Measurements from ENCODE around the gene PDLIM1.

PDLIM1 gene

GRCh38 chr10:95275726-95276366, 15.0 kb downstream of the PDLIM1 start:
- CTCF ChIA-PET: interaction anchor here (0.6 to 1.1 kb wide), 3 partner anchors 30 to 88 kb away, joined by 4 to 8 read pairs (median 4); no protein-coding TSS in a partner anchor
- peak; percentile 76 for DNase-seq (ENCODE audit: low spot score)
- H3K27ac ChIP-seq: peak overlapping the region; percentile 94
- TF ChIP-seq CTCF (conservative IDR thresholded peaks at IDR 0.05; ENCODE audit: low read depth): no peak
- POLR2A ChIA-PET (ENCODE audit: low non-redundant PET): interaction anchor here (1.1 kb wide), 1 partner anchor 16 kb away, joined by 3 read pairs; no protein-coding TSS in a partner anchor

GRCh38 chr10:95273393-95274312, 17.1 kb downstream of the PDLIM1 start:
- CTCF ChIA-PET: interaction anchor here (0.6 to 0.7 kb wide), 5 partner anchors 24 to 72 kb away, joined by 3 to 6 read pairs (median 4); no protein-coding TSS in a partner anchor
- no peak for TF ChIP-seq CTCF (conservative IDR thresholded peaks at IDR 0.05; ENCODE audit: low read depth)
- POLR2A ChIA-PET (ENCODE audit: low non-redundant PET): interaction anchor here (0.7 kb wide), 1 partner anchor 9 kb away, joined by 3 read pairs; no protein-coding TSS in a partner anchor
- H3K27ac ChIP-seq: peak overlapping the region; percentile 97
- DNase-seq (ENCODE audit: low spot score): peak; percentile 82

GRCh38 chr10:95268438-95268837, 22.4 kb downstream of the PDLIM1 start:
- TF ChIP-seq CTCF (conservative IDR thresholded peaks at IDR 0.05; ENCODE audit: low read depth): no peak

GRCh38 chr10:95267251-95267650, 23.6 kb downstream of the PDLIM1 start:
- DNase-seq (ENCODE audit: low spot score): no peak
- H3K27ac ChIP-seq: no peak overlapping the region
- CTCF ChIA-PET: no interaction called here
- POLR2A ChIA-PET (ENCODE audit: low non-redundant PET): no interaction called here
- no peak for TF ChIP-seq CTCF (conservative IDR thresholded peaks at IDR 0.05; ENCODE audit: low read depth)

More at GRCh38 chr10:95268438-95268837, 22.4 kb downstream of the PDLIM1 start:
- peak overlapping the region; percentile 70 for H3K27ac ChIP-seq
- DNase-seq (ENCODE audit: low spot score): no peak
- ChIA-PET POLR2A (ENCODE audit: low non-redundant PET) (no interaction called here), CTCF (no interaction called here)

GRCh38 chr10:95266674-95267095, 24.1 kb downstream of the PDLIM1 start:
- no peak for TF ChIP-seq CTCF (conservative IDR thresholded peaks at IDR 0.05; ENCODE audit: low read depth)
- POLR2A ChIA-PET (ENCODE audit: low non-redundant PET): no interaction called here
- peak; percentile 97 for DNase-seq (ENCODE audit: low spot score)
- CTCF ChIA-PET: no interaction called here
- H3K27ac ChIP-seq: no peak overlapping the region

GRCh38 chr10:95265572-95265971, 25.2 kb downstream of the PDLIM1 start:
- ChIA-PET POLR2A (ENCODE audit: low non-redundant PET) (interaction anchor here (0.7 kb wide), 1 partner anchor 23 kb away, joined by 5 read pairs; no protein-coding TSS in a partner anchor), CTCF (interaction anchor here (0.5 kb wide), 1 partner anchor 18 kb away, joined by 3 read pairs; no protein-coding TSS in a partner anchor)
- DNase-seq (ENCODE audit: low spot score): no peak
- TF ChIP-seq CTCF (conservative IDR thresholded peaks at IDR 0.05; ENCODE audit: low read depth): no peak
- peak overlapping the region; percentile 68 for H3K27ac ChIP-seq
